ENCODE data around the gene PLCG2.
"Not testable (repeated sequence)": the region's sequence is repeated elsewhere in the genome, so short reads cannot be mapped to it uniquely, and the experiment has no call there.

PLCG2 gene

GRCh38 chr16:82004601-82005000 is 225.5 kb downstream of the PLCG2 start:
- no peak for DNase-seq (ENCODE audit: low spot score)

GRCh38 chr16:82005027-82005830 is 226.1 kb downstream of the PLCG2 start:
- no peak for DNase-seq (ENCODE audit: low spot score)

GRCh38 chr16:82006036-82006435 is 226.9 kb downstream of the PLCG2 start:
- no peak for DNase-seq (ENCODE audit: low spot score)

GRCh38 chr16:82007189-82007588 is 228.1 kb downstream of the PLCG2 start:
- DNase-seq (ENCODE audit: low spot score), result no peak

GRCh38 chr16:82008957-82009592 is 230.0 kb downstream of the PLCG2 start:
- DNase-seq (ENCODE audit: low spot score), result no peak

- not testable (repeated sequence) for DNase-seq (ENCODE audit: low spot score)
Measured at GRCh38 chr16:82009789-82010188, 230.7 kb downstream of the PLCG2 start.

GRCh38 chr16:82010649-82011048 is 231.6 kb downstream of the PLCG2 start:
- DNase-seq (ENCODE audit: low spot score), result no peak

GRCh38 chr16:82011199-82011641 is 232.1 kb downstream of the PLCG2 start, which contains the start of gene SDR42E1:
TSS of gene SDR42E1 (minus strand) at chr16:82011470. CDS start at chr16:82000858, 10,612 bp downstream.
- no peak for DNase-seq (ENCODE audit: low spot score)
